Choroid plexus epithelial cell (primary cell): ENCODE measurements around the gene MYH3.

ENCODE experiments used
- DNase-seq: peaks from one replicate; pipeline ENCODE4 v3.0.0-alpha.2; 2010; ENCODE audit warnings: low read depth
- H3K4me3 ChIP-seq: 2 replicates; pipeline ENCODE4 v1.5.1; 2011; ENCODE audit warnings: low read depth, mild to moderate bottlenecking, control low read depth, low read length, moderate library complexity
- TF ChIP-seq, protein P1 (sequence below): conservative IDR thresholded peaks from 2 replicates; pipeline ENCODE4 v1.5.1; 2011; ENCODE audit warnings: low read depth, mild to moderate bottlenecking, control low read depth, inconsistent platforms, low read length, moderate library complexity

The MYH3 gene

DNA sequence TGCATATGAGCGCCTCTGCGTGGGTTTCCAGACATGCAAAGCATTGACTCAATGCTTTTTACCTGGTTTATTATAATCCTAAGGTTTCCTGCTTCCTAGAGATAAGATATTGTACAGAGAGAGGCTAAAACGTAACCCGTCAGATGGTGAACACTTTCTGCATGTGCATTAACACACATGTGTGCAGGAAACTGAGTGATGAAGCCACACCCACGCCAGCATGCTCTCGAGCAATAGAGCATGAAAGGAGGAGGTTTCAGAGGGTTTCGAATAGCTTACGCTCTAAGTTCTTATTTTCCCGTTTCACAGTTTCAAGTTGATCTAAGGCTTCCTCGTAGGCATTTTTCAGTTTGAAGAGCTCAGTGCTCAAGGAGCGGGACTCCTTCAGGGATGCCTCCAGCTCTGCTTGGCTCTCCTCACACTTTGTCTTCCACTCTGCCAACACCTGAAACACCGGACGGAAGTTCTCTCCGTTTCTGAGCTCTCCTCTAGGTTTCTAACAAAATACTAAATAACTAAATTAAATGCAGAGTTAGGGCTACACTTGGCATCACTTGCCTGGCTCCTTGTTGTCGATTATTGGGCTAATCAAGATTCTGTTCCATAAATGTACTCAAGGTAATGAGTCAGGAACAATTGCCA lies 23.2 kb downstream of the MYH3 start:
- no peak overlapping the region for H3K4me3 ChIP-seq
- TF ChIP-seq, protein P1, sequence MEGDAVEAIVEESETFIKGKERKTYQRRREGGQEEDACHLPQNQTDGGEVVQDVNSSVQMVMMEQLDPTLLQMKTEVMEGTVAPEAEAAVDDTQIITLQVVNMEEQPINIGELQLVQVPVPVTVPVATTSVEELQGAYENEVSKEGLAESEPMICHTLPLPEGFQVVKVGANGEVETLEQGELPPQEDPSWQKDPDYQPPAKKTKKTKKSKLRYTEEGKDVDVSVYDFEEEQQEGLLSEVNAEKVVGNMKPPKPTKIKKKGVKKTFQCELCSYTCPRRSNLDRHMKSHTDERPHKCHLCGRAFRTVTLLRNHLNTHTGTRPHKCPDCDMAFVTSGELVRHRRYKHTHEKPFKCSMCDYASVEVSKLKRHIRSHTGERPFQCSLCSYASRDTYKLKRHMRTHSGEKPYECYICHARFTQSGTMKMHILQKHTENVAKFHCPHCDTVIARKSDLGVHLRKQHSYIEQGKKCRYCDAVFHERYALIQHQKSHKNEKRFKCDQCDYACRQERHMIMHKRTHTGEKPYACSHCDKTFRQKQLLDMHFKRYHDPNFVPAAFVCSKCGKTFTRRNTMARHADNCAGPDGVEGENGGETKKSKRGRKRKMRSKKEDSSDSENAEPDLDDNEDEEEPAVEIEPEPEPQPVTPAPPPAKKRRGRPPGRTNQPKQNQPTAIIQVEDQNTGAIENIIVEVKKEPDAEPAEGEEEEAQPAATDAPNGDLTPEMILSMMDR, result no peak
- no peak for DNase-seq

DNA sequence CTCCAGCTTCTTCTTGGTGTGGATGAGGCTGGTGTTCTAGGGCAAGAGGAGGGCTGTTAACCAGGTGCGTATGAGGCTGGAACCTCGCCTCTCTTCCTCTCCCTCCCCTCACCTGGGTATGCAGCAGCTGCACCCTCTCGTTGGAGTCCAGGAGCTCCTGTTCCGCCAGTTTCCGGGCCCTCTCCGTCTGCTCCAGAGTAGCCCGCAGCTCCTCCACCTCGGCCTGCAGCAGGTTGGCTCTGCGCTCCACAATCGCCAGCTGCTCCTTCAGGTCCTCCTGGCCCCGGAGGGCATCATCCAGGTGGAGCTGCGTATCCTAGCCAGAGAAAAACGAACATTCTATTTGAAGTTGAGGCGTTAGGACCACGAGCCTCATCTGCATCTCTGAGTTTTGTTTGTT lies 25.4 kb downstream of the MYH3 start:
- no peak for DNase-seq
- TF ChIP-seq, protein P1, result no peak

DNA sequence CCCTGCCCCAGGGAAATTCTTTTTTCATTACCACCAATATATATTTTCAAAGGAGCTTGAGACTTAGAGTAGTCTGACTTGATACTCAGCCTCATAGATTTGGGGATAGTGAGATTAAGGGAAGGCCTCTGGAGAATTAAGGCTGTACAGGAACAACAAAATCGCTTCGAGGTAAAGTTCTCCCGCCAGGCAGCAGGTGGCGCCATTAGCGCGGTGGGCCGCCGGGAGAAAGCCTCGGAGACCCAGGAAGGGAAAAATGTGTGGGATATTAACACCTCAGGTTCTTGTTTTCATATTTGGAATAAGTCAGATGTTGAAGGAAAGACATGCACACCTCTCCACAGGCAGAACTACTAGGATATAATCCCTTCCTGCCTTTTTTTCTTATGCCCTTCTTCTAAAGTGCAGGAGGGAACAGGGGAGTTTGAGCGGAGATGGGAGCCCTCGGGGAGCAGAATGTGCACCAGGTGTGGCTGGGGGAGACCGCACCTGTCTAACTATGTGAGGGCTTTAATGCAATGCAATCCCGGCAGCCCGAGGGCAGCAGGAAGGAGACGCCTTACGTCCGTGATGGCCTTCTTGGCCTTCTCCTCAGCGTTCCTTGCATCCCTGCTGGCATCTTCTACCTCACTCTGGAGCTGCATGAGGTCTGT lies 25.9 kb downstream of the MYH3 start:
- TF ChIP-seq, protein P1, result peak; percentile 93
- DNase-seq, result peak; percentile 56
- H3K4me3 ChIP-seq, result no peak overlapping the region

More for the DNA sequence above, 25.4 kb downstream of the MYH3 start:
- H3K4me3 ChIP-seq, result no peak overlapping the region

DNA sequence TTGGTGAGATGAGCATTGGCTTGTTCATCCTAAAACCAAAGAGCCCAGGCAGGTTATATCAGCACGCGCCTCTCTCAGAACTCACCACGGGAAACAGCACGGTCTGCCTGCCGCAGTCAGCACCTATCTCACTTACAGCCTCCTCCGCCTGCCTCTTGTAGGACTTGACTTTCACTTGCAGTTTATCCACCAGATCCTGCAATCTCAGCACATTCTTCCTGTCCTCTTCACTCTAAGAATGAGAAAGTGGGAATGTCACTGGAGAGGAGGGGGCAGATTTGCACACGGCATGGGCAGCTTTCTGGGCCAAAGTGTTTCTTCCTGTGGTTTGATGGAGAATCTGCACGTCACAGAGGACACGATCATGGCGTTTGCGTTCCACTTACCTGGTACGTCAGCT lies 27.4 kb downstream of the MYH3 start:
- H3K4me3 ChIP-seq, result no peak overlapping the region
- DNase-seq, result no peak
- TF ChIP-seq, protein P1, result no peak

DNA sequence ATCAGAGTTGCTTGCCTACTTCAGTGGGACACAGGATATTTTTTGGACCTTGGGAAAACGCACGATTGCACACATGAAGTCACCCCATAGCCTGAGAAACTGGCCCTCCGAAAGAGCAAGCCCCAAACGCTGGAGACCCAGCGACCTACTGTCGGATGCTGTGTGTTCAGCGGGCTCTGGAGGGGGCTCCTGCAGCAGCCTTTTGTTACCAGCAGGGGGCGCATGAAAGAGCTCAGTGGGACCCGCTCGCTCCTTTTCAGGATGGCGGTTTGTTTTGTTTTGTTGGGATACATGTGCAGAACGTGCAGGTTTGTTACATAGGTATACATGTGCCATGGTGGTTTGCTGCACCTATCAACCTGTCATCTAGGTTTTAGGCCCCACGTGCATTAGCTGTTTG lies 28.4 kb downstream of the MYH3 start:
- H3K4me3 ChIP-seq, result no peak overlapping the region
- DNase-seq, result no peak
- TF ChIP-seq, protein P1, result peak; percentile 42

DNA sequence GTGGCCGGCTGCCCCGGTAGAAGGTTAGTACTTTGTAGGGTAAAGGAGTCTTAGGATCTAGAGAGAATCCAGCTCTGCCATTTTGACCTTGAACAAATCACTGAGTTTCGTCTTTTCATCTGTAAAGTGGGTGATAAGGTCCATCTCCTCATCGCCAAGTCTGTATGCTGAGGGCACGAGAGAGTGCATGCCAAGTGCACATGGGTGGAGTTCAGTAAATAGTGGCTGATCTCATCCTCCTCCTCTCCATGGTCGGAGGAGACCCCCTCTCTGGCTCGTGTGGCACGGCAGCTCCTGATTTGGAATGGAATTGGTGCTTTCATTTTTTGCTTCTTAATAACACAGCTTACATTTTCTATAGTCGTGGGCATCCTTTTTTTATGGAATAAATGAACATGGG lies 30.7 kb downstream of the MYH3 start:
- DNase-seq, result no peak
- no peak overlapping the region for H3K4me3 ChIP-seq
- TF ChIP-seq, protein P1, result no peak

DNA sequence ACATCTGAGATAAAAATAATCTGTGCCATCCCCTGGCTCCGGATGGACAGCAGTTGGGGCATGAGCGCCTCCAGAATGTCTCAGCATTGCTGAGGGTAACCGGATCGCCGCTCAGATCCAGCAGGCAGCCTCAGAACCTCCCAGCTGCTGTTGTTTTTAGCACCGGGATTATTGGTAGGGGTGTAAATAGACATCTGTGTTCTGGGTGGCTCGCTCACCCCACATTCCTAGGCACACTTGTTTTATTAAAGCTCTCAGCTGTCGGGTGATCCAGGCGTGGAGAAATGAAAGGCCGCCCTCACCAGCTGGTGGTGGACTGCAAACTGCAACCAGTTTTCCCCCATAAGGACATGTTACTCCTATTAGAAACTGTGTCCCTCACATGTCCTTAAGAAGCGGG lies 32.1 kb downstream of the MYH3 start:
- TF ChIP-seq, protein P1, result no peak
- no peak for DNase-seq
- no peak overlapping the region for H3K4me3 ChIP-seq
